Mesenchymal stem cell (in vitro differentiated cells and primary cell): ENCODE measurements around the gene EVL.

Experiments used
- DNase-seq: peaks from one replicate; pipeline ENCODE4 v3.0.0-alpha.2; 2013
- H2AFZ ChIP-seq: one replicate; pipeline ENCODE4 v1.6.1; 2013; ENCODE audit warnings: low read depth, mild to moderate bottlenecking, control low read depth, inconsistent platforms, low read length, moderate library complexity
- H2AK5ac ChIP-seq: 2 replicates; pipeline ENCODE4 v1.6.1; 2013; ENCODE audit warnings: low read length, moderate library complexity, mild to moderate bottlenecking, inconsistent platforms; ENCODE audit not compliant: severe bottlenecking
- H2BK120ac ChIP-seq: one replicate; pipeline ENCODE4 v1.6.1; 2013; ENCODE audit warnings: low read depth, mild to moderate bottlenecking, inconsistent platforms, low read length, moderate library complexity
- H2BK12ac ChIP-seq, 2 experiments: one replicate each; pipeline ENCODE4 v1.6.1; 2013; ENCODE audit warnings: inconsistent platforms in 2 of 2, low read length in 2 of 2, mild to moderate bottlenecking in 2 of 2, moderate library complexity in 2 of 2, control low read depth in 1 of 2
- H2BK15ac ChIP-seq: one replicate; pipeline ENCODE4 v1.6.1; 2013; ENCODE audit warnings: mild to moderate bottlenecking, low read depth, inconsistent platforms; ENCODE audit not compliant: poor library complexity, severe bottlenecking
- H2BK5ac ChIP-seq: 2 replicates; pipeline ENCODE4 v1.6.1; 2013; ENCODE audit warnings: low read depth, mild to moderate bottlenecking, low read length, control low read depth, inconsistent platforms; ENCODE audit not compliant: poor library complexity, severe bottlenecking
- H3K14ac ChIP-seq, 2 experiments: one replicate each; pipeline ENCODE4 v1.6.1; 2013; ENCODE audit warnings: inconsistent platforms in 2 of 2, low read length in 2 of 2, control low read depth in 1 of 2, mild to moderate bottlenecking in 1 of 2, moderate library complexity in 1 of 2
- H3K18ac ChIP-seq, 2 experiments: one replicate each; pipeline ENCODE4 v1.6.1; 2013; ENCODE audit warnings: inconsistent platforms in 2 of 2, low read length in 2 of 2, control low read depth in 1 of 2, low read depth in 1 of 2, mild to moderate bottlenecking in 1 of 2
- H3K23ac ChIP-seq, 2 experiments: one replicate each; pipeline ENCODE4 v1.6.1; 2013; ENCODE audit warnings: inconsistent platforms in 2 of 2, low read length in 2 of 2, mild to moderate bottlenecking in 2 of 2, moderate library complexity in 2 of 2, control low read depth in 1 of 2
- H3K27ac ChIP-seq: 2 replicates; pipeline ENCODE4 v1.5.1; 2013; ENCODE audit warnings: mild to moderate bottlenecking, moderate library complexity, low read length, control low read depth, inconsistent platforms; ENCODE audit not compliant: poor library complexity, severe bottlenecking
- H3K27me3 ChIP-seq, 2 experiments: 2 replicates each; pipeline versions ENCODE4 v1.6.1 to v1.7.0; 2013; ENCODE audit warnings: low read length in 2 of 2, mild to moderate bottlenecking in 2 of 2, moderate library complexity in 2 of 2, control low read depth in 1 of 2, inconsistent platforms in 1 of 2; ENCODE audit not compliant: control insufficient read depth in 1 of 2, insufficient read depth in 1 of 2
- H3K36me3 ChIP-seq, 2 experiments: 2 replicates each; pipeline versions ENCODE4 v1.6.1 to v1.7.0; 2013; ENCODE audit warnings: low read length in 2 of 2, control low read depth in 1 of 2, inconsistent platforms in 1 of 2, low read depth in 1 of 2, mild to moderate bottlenecking in 1 of 2; ENCODE audit not compliant: insufficient read depth in 2 of 2, control insufficient read depth in 1 of 2
- H3K4ac ChIP-seq, 2 experiments: one replicate each; pipeline ENCODE4 v1.6.1; 2013; ENCODE audit warnings: inconsistent platforms in 2 of 2, low read length in 2 of 2, mild to moderate bottlenecking in 2 of 2, moderate library complexity in 2 of 2, control low read depth in 1 of 2, low read depth in 1 of 2
- H3K4me1 ChIP-seq: 2 replicates; pipeline ENCODE4 v1.6.1; 2013; ENCODE audit warnings: low read depth, low read length, control low read depth; ENCODE audit not compliant: control insufficient read depth, insufficient read depth
- H3K4me2 ChIP-seq: 2 replicates; pipeline ENCODE4 v1.6.1; 2013; ENCODE audit warnings: low read length, mild to moderate bottlenecking, inconsistent platforms; ENCODE audit not compliant: poor library complexity, severe bottlenecking
- H3K4me3 ChIP-seq, 2 experiments: 2 replicates each; pipeline versions ENCODE4 v1.5.1 to v1.7.0; 2013; ENCODE audit warnings: low read length in 2 of 2, mild to moderate bottlenecking in 2 of 2, control low read depth in 1 of 2, low read depth in 1 of 2; ENCODE audit not compliant: insufficient read depth in 1 of 2
- H3K79me1 ChIP-seq: replicated peaks from 2 replicates; pipeline ENCODE4 v1.6.1; 2013; ENCODE audit warnings: mild to moderate bottlenecking, control low read depth, low read length, inconsistent platforms; ENCODE audit not compliant: poor library complexity, severe bottlenecking
- H3K9ac ChIP-seq: 2 replicates; pipeline ENCODE4 v1.7.0; 2013; ENCODE audit warnings: mild to moderate bottlenecking, low read length, moderate library complexity
- H3K9me3 ChIP-seq: 2 replicates; pipeline ENCODE4 v1.7.0; 2013; ENCODE audit warnings: mild to moderate bottlenecking, low read length; ENCODE audit not compliant: control insufficient read depth
- H4K8ac ChIP-seq: one replicate; pipeline ENCODE4 v1.6.1; 2013; ENCODE audit warnings: inconsistent platforms, mild to moderate bottlenecking, low read length, moderate library complexity
- H4K91ac ChIP-seq: one replicate; pipeline ENCODE4 v1.6.1; 2013; ENCODE audit warnings: mild to moderate bottlenecking, low read length, inconsistent platforms
- WGBS: methylation state at CpG from one replicate; pipeline ENCODE4 v1.1.7; 2013; ENCODE audit warnings: mixed read lengths; 5-methylcytosine and 5-hydroxymethylcytosine counted together

The EVL gene

DNA sequence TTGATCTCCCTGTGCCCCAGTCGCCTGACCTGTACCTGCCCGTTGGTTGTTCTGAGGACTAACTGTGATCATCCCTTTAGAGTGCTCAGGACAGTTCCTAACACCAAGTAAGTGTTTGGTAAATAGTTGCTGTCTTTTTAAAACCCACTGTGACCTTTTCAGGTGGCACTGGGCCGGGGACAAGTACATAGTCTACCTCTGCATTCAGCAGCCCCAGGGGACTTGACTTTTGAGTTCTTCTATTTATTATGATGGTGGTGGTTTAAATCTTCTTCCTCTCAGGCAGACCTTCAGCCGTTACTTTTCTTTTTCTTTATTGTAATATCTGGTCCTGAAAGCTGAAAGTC is 38.8 kb downstream of the EVL start:
- Histone ChIP-seq H2BK15ac (no peak overlapping the region), H2AK5ac (no peak overlapping the region), H3K36me3 (peaks cover 0 to 12% of the 10 kb centered on the region in 2 experiments), H4K8ac (no peak overlapping the region), H2BK120ac (no peak overlapping the region), H3K4me3 (no peak overlapping the region), H2BK12ac (no peak overlapping the region), H3K9ac (no peak overlapping the region), H3K18ac (no peak overlapping the region), H3K4me2 (no peak overlapping the region), H3K23ac (no peak overlapping the region), H3K4ac (no peak overlapping the region), H3K79me1 (peaks cover 31% of the 10 kb centered on the region), H3K14ac (no peak overlapping the region), H4K91ac (no peak overlapping the region), H3K27me3 (no peaks in the 10 kb centered on the region), H3K9me3 (no peaks in the 10 kb centered on the region), H3K4me1 (peaks cover 8% of the 10 kb centered on the region), H3K27ac (no peak overlapping the region), H2BK5ac (no peak overlapping the region), H2AFZ (no peak overlapping the region)
- no peak for DNase-seq
- whole genome bisulfite sequencing: 100% methylated on average over 3 of the region's 4 CpGs

DNA sequence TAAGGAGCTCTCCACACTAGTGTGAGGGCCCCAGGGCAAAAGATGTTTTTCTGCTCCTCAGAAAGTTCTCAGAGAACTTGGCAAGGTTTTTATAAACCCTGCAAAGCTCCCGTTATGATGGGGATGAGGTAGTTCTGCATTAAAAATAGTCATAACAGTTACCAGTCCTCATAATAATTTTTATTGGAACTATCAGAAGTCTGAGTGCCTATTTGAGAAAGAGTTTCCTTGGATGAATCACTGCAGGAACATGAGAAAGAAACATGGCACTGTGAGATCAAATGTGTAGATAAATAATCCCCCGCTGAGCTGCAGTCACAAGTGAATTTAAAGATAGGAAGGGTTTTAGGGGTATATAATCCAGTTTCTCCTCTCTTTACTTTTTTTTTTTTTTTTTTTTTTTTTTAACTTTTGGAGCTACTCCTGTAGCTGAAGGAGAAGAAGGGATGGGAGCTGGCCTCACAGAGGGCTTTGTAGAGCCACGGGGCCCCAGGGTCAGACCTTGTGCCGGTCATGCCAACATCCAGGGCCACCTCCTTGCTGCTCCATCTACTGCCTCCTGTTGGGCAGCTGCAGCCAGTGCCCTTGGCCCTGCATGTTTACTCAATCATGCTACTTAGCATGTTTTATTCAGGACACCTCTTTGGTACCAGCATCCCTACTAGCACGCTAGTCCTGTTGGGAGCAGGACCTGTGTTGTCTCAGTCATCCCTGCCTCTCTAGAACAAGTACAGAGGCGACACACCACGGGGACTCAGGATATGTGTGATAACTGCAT is 39.5 kb downstream of the EVL start:
- peaks cover 9% of the 10 kb centered on the region for H3K4me1 ChIP-seq
- H3K27me3 ChIP-seq: no peaks in the 10 kb centered on the region
- no peak for DNase-seq
- H3K4ac ChIP-seq: no peak overlapping the region
- H3K9me3 ChIP-seq: no peaks in the 10 kb centered on the region
- H3K4me3 ChIP-seq: no peak overlapping the region
- H3K79me1 ChIP-seq: peaks cover 28% of the 10 kb centered on the region
- no peak overlapping the region for H2BK5ac ChIP-seq
- no peak overlapping the region for H2BK120ac ChIP-seq
- H2BK12ac ChIP-seq: no peak overlapping the region
- no peak overlapping the region for H3K27ac ChIP-seq
- peak overlapping the region; percentile 6 for H3K9ac ChIP-seq
- H2AFZ ChIP-seq: no peak overlapping the region
- H2AK5ac ChIP-seq: no peak overlapping the region
- H3K14ac ChIP-seq: no peak overlapping the region
- no peak overlapping the region for H3K4me2 ChIP-seq
- H4K8ac ChIP-seq: no peak overlapping the region
- no peak overlapping the region for H2BK15ac ChIP-seq
- H3K36me3 ChIP-seq: peaks cover 0 to 15% of the 10 kb centered on the region in 2 experiments
- H3K18ac ChIP-seq: no peak overlapping the region
- WGBS: 99% methylated on average over 5 of the region's 7 CpGs
- no peak overlapping the region for H3K23ac ChIP-seq
- H4K91ac ChIP-seq: no peak overlapping the region

DNA sequence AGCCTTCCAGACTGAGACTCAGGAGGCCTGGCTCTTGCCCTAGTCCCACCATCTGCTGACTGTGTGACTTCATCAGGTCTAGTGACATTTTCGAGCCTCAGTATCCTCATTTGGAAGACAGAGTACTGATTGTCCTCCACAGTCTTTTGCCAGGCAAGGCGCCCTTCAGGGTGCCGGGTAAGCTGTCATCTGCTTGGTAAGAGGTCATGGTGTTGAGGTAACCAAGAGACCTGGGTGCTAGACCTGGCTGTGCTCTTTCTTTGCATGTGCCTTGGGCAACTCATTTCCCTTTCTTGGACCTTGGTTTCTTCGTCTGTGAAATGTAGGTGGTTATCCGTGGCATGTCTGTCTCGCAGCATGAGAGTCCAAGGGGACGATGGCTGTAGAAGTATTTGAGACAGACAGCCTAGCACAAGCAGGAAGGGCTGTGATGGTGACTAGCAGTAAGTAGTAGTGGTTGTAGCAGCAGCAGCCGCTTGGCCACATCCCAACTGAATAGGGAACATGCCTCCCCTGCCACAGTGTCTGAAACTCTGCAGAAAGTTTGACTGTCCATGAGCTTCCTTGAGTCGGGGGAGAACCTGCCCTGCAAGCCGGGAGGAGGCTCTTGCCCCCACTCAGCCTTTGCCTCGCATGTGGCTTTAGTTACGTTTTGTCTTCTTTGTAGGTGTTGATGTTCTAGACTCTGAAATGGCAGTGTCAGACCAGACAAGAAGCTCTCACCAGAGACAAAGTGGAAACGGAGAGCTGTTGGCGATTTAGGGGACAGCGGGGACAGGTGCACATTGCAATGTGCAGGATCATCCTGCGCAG is 40.3 kb downstream of the EVL start:
- Histone ChIP-seq H2BK120ac (no peak overlapping the region), H3K27me3 (no peaks in the 10 kb centered on the region), H4K91ac (no peak overlapping the region), H3K4me1 (peaks cover 9% of the 10 kb centered on the region), H3K27ac (no peak overlapping the region), H3K4me2 (no peak overlapping the region), H3K9ac (no peak overlapping the region), H3K4me3 (no peak overlapping the region), H2AK5ac (no peak overlapping the region), H3K79me1 (peaks cover 30% of the 10 kb centered on the region), H3K23ac (no peak overlapping the region), H2BK12ac (no peak overlapping the region), H3K4ac (no peak overlapping the region), H3K18ac (no peak overlapping the region), H3K9me3 (no peaks in the 10 kb centered on the region), H2AFZ (no peak overlapping the region), H2BK15ac (no peak overlapping the region), H2BK5ac (no peak overlapping the region), H4K8ac (no peak overlapping the region), H3K36me3 (peaks cover 0 to 15% of the 10 kb centered on the region in 2 experiments), H3K14ac (no peak overlapping the region)
- no peak for DNase-seq
- WGBS: 98% methylated on average over 16 of the region's 16 CpGs
